DND-41 (cell line): ENCODE data around the gene COG6.

ENCODE experiments used
- EZH2 ChIP-seq: IDR thresholded peaks from 3 replicates; pipeline ENCODE4 v1.6.1; 2012; ENCODE audit warnings: borderline replicate concordance, low read depth, mild to moderate bottlenecking, moderate library complexity, low read length, inconsistent platforms; ENCODE audit not compliant: severe bottlenecking
- TF ChIP-seq, protein P1 (sequence below): IDR thresholded peaks from 2 replicates; pipeline ENCODE4 v1.5.1; 2012; ENCODE audit warnings: borderline replicate concordance, low read length, moderate library complexity, mild to moderate bottlenecking; ENCODE audit not compliant: poor library complexity, severe bottlenecking; ENCODE audit errors: extremely low read depth

DNA sequence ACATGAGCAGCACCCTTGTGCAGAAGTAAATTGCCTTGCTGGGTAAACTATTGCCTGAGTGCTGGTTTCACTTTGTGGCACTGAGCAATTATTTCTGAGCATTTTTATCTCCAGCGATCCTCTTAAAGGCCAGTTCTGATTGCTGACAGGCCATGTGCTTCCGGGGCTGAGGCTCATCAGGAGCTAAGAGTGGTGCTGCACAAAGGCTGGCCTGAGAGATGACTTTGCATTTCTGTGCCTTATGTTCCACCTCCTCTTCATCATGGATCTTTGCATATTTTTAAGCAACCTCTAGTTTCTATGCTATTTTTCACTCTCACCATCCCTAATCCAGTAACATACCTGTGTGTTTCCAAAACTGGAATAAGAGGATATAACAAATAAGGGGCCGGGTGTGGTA is 17.6 kb upstream of the COG6 start:
- TF ChIP-seq, protein P1, sequence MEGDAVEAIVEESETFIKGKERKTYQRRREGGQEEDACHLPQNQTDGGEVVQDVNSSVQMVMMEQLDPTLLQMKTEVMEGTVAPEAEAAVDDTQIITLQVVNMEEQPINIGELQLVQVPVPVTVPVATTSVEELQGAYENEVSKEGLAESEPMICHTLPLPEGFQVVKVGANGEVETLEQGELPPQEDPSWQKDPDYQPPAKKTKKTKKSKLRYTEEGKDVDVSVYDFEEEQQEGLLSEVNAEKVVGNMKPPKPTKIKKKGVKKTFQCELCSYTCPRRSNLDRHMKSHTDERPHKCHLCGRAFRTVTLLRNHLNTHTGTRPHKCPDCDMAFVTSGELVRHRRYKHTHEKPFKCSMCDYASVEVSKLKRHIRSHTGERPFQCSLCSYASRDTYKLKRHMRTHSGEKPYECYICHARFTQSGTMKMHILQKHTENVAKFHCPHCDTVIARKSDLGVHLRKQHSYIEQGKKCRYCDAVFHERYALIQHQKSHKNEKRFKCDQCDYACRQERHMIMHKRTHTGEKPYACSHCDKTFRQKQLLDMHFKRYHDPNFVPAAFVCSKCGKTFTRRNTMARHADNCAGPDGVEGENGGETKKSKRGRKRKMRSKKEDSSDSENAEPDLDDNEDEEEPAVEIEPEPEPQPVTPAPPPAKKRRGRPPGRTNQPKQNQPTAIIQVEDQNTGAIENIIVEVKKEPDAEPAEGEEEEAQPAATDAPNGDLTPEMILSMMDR: no peak
- no peak for TF ChIP-seq EZH2
